Coronary artery (tissue), 2 donors: ENCODE measurements around the gene SFI1.
A peak's percentile ranks its signal among the peaks of the same experiment; 100 is the strongest.

Source experiments
- DNase-seq: peaks from one replicate; pipeline ENCODE4 v3.0.0-alpha.2; 2017; ENCODE audit warnings: low spot score
- H3K27ac ChIP-seq, 2 donors: fragments of 200-600 bp; sonication (generic); one replicate each; pipeline ENCODE4 v1.5.1; 2016 to 2019
- H3K4me3 ChIP-seq: fragments of 200-600 bp; sonication (generic); 2 replicates; pipeline ENCODE4 v1.5.1; 2016; ENCODE audit warnings: mild to moderate bottlenecking, moderate library complexity
- TF ChIP-seq, protein P1 (sequence below): fragments of 200-600 bp; sonication (generic); IDR thresholded peaks from one replicate; pipeline ENCODE4 v1.5.1; 2019; ENCODE audit warnings: antibody characterized with exemption

SFI1 gene

DNA sequence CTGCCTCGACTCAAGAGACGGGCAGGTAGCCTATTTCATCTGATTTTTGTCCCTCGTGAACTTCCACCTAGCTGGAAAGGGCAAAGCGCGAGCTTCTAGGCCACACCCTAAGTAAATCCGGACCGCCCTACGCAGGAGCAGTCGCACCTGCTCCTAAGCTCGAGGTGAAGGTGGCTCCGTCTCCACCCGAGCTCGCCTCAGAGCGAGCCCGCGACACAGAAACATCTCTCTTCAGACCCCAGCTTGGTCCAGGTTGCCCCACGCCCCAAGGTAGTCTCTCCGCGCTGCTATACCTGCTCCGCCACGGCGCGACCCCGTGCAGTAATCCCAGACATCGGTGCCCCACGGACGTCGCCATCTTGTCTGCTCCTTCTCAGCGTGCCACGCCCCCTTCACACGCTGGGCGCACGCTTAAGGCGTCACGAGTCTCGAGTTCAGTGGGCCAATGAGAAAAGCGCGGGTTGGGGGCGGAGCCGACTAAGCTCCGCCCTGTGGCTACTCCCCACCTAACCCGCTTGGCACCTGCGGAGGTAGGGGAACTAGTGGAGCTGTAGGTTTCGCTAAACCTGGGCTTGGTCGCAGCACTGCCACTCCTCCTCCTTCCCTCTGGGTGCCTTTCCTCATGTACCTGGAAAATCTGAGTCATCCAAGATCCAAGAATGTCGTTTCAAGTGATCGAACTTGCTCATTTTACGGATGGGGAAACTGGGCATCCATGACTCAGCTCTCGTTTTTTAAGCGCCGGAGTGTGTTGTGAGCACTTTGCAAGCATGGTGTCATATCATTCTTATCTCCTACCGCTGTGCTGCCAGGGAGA lies 165.7 kb downstream of the SFI1 start, which contains the start of gene PISD:
Gene PISD, minus strand, starts transcription at position 365 of the 817 bp plus-strand sequence. Its CDS starts 7 bp downstream, at position 358.
- TF ChIP-seq, protein P1, sequence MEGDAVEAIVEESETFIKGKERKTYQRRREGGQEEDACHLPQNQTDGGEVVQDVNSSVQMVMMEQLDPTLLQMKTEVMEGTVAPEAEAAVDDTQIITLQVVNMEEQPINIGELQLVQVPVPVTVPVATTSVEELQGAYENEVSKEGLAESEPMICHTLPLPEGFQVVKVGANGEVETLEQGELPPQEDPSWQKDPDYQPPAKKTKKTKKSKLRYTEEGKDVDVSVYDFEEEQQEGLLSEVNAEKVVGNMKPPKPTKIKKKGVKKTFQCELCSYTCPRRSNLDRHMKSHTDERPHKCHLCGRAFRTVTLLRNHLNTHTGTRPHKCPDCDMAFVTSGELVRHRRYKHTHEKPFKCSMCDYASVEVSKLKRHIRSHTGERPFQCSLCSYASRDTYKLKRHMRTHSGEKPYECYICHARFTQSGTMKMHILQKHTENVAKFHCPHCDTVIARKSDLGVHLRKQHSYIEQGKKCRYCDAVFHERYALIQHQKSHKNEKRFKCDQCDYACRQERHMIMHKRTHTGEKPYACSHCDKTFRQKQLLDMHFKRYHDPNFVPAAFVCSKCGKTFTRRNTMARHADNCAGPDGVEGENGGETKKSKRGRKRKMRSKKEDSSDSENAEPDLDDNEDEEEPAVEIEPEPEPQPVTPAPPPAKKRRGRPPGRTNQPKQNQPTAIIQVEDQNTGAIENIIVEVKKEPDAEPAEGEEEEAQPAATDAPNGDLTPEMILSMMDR = no peak
- peak within 1 kb of the TSS; percentile 32 to 78 for H3K27ac ChIP-seq
- DNase-seq = peak; percentile 95
- peak within 1 kb of the TSS; percentile 92 for H3K4me3 ChIP-seq

DNA sequence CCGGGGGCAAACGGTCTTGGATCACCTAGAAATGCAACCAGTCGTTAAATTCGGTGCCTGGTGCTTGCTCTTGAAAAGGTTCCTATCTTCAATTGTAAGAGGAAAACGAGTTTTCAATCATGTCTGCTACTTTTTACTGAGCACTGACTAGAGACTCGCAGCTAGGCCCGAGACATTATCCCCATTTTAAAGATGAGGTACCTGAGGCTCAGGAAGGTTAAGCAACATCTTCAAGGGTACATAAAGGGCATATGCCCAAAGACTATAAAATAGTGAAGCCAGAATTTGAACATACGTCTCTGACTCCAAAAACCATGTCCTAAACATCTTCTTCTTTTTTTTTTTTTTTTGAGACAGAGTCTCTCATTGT lies 166.3 kb downstream of the SFI1 start:
- DNase-seq = no peak
- Histone ChIP-seq H3K27ac (peak overlapping the region; percentile 32 to 78), H3K4me3 (peak overlapping the region; percentile 92)
- TF ChIP-seq, protein P1 = no peak
